ENCODE measurements around the gene WDR86.
A peak's percentile ranks its signal among the peaks of the same experiment; 100 is the strongest.

WDR86 gene

DNA sequence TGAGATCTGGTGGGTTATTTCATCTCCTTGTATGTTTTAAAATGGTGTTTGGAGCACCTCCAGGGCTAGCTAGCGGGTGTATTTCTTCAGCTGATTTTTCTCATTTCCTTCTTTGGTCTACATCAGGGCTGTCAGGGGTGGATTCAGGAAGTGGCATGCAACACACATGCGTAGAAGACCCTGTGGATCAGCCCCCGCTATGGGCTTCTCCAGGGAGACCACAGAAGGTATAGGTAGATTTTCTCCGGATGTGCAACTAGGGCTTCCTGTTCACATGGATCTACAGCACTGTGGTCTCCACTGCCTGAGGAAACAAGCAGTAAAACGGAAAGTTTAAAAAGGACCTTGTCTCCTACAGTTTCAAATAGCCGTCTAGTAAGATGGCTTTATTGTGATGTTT, 57.9 kb downstream of the WDR86 start:
- FAIRE-seq (no peak), DNase-seq (ENCODE audit: insufficient read length, low spot score) (no peak)
- TF ChIP-seq, protein P1, sequence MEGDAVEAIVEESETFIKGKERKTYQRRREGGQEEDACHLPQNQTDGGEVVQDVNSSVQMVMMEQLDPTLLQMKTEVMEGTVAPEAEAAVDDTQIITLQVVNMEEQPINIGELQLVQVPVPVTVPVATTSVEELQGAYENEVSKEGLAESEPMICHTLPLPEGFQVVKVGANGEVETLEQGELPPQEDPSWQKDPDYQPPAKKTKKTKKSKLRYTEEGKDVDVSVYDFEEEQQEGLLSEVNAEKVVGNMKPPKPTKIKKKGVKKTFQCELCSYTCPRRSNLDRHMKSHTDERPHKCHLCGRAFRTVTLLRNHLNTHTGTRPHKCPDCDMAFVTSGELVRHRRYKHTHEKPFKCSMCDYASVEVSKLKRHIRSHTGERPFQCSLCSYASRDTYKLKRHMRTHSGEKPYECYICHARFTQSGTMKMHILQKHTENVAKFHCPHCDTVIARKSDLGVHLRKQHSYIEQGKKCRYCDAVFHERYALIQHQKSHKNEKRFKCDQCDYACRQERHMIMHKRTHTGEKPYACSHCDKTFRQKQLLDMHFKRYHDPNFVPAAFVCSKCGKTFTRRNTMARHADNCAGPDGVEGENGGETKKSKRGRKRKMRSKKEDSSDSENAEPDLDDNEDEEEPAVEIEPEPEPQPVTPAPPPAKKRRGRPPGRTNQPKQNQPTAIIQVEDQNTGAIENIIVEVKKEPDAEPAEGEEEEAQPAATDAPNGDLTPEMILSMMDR (IDR thresholded peaks at IDR 0.05; ENCODE audit: insufficient read depth, missing control alignments) = no peak

- DNase-seq (ENCODE audit: insufficient read length, low spot score) (no peak), FAIRE-seq (no peak)
- TF ChIP-seq, protein P1 (IDR thresholded peaks at IDR 0.05; ENCODE audit: insufficient read depth, missing control alignments) = peak; percentile 23
Observed at GRCh38 chr7:151351027-151351426, 58.8 kb downstream of the WDR86 start.

DNA sequence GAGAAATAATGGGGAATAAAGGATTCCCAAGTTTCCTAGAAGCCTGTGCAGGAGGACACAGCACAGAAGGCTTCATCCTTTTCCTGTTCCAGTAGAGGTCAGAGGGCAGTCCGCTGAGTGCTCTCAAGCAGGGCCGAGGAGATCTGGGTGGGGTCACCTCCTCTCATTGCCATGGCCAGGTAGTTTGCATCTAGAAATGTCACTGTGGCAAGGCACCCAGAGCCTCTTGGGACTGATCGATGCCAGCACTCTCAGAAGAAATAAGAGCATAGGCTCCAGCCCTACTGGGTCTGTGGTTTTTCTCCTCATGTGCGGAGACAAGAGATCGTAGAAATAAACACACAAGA, 60.4 kb downstream of the WDR86 start:
- FAIRE-seq = no peak
- TF ChIP-seq, protein P1 (IDR thresholded peaks at IDR 0.05; ENCODE audit: insufficient read depth, missing control alignments) = no peak
- no peak for DNase-seq (ENCODE audit: insufficient read length, low spot score)

- TF ChIP-seq, protein P1 (IDR thresholded peaks at IDR 0.05; ENCODE audit: insufficient read depth, missing control alignments) = no peak
- FAIRE-seq (no peak), DNase-seq (ENCODE audit: insufficient read length, low spot score) (no peak)
Observed at GRCh38 chr7:151348970-151349369, 60.9 kb downstream of the WDR86 start.

DNA sequence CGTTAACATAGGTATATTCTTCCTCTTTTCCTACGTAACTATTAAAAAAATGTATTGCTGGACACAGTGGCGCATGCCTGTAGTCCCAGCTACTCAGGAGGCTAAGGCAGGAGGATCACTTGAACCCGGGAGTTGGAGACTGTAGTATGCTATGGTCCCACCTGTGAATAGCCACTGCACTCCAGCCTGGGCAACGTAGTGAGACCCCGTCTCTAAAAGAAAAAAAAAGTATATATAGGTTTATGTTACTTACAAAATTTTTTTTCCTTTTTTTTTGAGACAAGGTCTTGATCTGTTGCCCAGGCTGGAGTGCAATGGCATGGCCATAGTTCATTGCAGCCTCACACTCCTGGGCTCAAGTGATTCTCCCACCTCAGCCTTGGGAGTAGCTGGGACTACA, 62.6 kb downstream of the WDR86 start:
- TF ChIP-seq, protein P1 (IDR thresholded peaks at IDR 0.05; ENCODE audit: insufficient read depth, missing control alignments) = no peak

DNA sequence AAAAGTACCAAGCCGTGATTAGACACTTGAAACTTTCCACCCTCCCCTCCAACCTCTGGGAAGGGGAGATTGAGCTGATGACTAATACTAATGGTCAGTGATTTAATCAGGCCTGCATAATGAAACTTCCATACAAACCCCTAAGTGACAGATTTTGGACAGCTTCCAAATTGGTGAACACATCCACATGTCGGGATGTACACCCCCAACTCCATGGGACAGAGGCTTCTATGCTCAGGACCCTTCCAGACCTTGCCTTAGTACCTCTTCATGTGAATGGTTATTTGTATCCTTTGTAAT, 63.4 kb downstream of the WDR86 start:
- FAIRE-seq = no peak

More for the DNA sequence above, 62.6 kb downstream of the WDR86 start:
- no peak for FAIRE-seq
- no peak for DNase-seq (ENCODE audit: insufficient read length, low spot score)

DNA sequence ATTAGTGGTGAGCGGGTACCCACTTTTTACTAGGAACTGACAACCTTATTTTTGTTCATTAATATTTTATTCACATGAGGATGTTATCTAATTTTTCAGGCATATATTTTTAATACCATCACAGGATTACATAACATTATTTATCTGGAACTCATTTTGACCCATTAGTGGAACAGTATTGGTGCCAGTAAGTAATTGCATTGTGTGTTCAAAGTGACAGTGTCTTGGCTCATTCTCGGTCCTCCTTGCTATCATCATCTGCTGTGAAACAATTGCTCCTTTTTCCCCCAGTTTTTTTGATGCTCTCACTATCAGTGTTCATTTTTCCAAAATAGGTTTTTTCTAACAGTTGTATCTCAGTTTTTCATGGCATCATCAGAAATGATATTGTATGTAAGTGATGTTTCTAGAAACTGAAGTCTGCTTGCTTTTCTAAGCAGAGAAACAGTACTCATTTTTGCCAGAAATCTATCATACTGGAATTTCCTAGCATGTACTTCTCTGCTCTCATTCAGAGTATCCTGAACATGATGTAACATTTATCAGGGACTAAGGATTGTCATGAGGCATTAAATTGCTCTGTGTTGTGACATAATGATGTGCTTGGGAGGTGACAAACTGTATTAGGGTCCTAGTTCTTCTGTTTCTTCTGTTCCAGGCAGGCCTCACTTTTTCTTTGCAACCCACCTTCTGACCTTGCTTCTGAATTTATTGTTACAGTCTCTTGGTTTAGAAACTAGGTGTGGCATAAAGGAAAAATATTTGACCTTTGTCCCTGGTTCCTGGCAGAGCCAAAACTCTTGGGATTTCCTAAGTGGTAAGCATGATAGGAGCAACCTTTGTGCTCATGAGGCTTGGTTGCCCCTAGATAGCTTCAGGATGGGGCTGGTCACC, 64.0 kb downstream of the WDR86 start:
- DNase-seq (ENCODE audit: insufficient read length, low spot score) (no peak), FAIRE-seq (no peak)
- TF ChIP-seq, protein P1 (IDR thresholded peaks at IDR 0.05; ENCODE audit: insufficient read depth, missing control alignments) = no peak

More for the DNA sequence above, 63.4 kb downstream of the WDR86 start:
- DNase-seq (ENCODE audit: insufficient read length, low spot score) = no peak
- TF ChIP-seq, protein P1 (IDR thresholded peaks at IDR 0.05; ENCODE audit: insufficient read depth, missing control alignments) = no peak
